Stomach (tissue), 4 donors: Measurements from ENCODE around the gene PPHLN1.

ENCODE experiments used
- CTCF ChIP-seq, 7 experiments: fragments of 450-650 bp in 4 of 7; fragments of 200-600 bp in 3 of 7; sonication (generic) in 3 of 7; IDR thresholded peaks; one replicate each; pipeline ENCODE4 v1.5.1; 2016 to 2019; ENCODE audit warnings: antibody characterized with exemption in 7 of 7, control low read depth in 2 of 7, mild to moderate bottlenecking in 1 of 7
- EP300 ChIP-seq: sonication (generic); formaldehyde crosslinking; IDR thresholded peaks from one replicate; pipeline ENCODE4 v1.6.1; 2017; ENCODE audit warnings: antibody characterized with exemption

GRCh38 chr12:42373669-42374068 is 47.7 kb downstream of the PPHLN1 start:
- TF ChIP-seq CTCF (IDR thresholded peaks at IDR 0.05): no peak
- no peak for TF ChIP-seq EP300
